Activated CD8-positive, alpha-beta T cell treated with anti-CD3 and anti-CD28 coated beads for 36 hours (primary cell): ENCODE results near the gene KCTD1. TPM values are rescaled to one million over a fixed set of nuclear protein-coding genes. Genes with fewer than 3 reads are reported as not detected.

Experiments used
- ATAC-seq: fragments of 200-7000 bp; cut with Tn5 transposase; one replicate; pipeline ENCODE4 v1.10.0; 2021; ENCODE audit warnings: mild to moderate bottlenecking, moderate library complexity
- CTCF ChIA-PET: fragments of 350-600 bp; sonication (Branson Sonifier 250); formaldehyde crosslinking; loops from one replicate; lab custom pipeline; 2021; ENCODE audit warnings: antibody characterized with exemption; lab: Charles Lee
- POLR2A ChIA-PET: fragments of 350-600 bp; sonication (Branson Sonifier 250); formaldehyde crosslinking; loops from one replicate; lab custom pipeline; 2021; ENCODE audit warnings: antibody characterized with exemption; lab: Charles Lee
- DNase-seq: peaks from one replicate; pipeline ENCODE4 v3.0.0-alpha.2; 2020
- H3K27ac Mint-ChIP-seq: one replicate; pipeline ENCODE4 v1.8.0; 2021; ENCODE audit warnings: mild to moderate bottlenecking, mixed read lengths
- H3K27me3 Mint-ChIP-seq: one replicate; pipeline ENCODE4 v1.8.0; 2021; ENCODE audit warnings: mixed read lengths
- H3K36me3 Mint-ChIP-seq: one replicate; pipeline ENCODE4 v1.8.0; 2021; ENCODE audit warnings: low read depth, mixed read lengths
- H3K4me1 Mint-ChIP-seq: one replicate; pipeline ENCODE4 v1.8.0; 2021; ENCODE audit warnings: low read depth, mixed read lengths
- H3K4me3 Mint-ChIP-seq: one replicate; pipeline ENCODE4 v1.8.0; 2021; ENCODE audit warnings: mild to moderate bottlenecking, moderate library complexity, mixed read lengths
- H3K9me3 Mint-ChIP-seq: one replicate; pipeline ENCODE4 v1.8.0; 2021; ENCODE audit warnings: mixed read lengths
- intact Hi-C: fragments of 100-400 bp; cut with micrococcal nuclease; formaldehyde crosslinking; loops from one replicate; pipeline ENCODE4 v1.10.0; 2022
- total RNA-seq, 2 experiments: library from RNA; stranded (reverse); gene quantifications; one replicate each; pipeline ENCODE4 v1.2.3, GENCODE V29; 2021
- TF ChIP-seq, protein P1 (sequence below): fragments of 200-600 bp; IDR thresholded peaks from one replicate; pipeline ENCODE4 v1.8.0; 2022; ENCODE audit warnings: antibody characterized with exemption, mild to moderate bottlenecking

KCTD1 gene
- 1 to 10 TPM; 3.4 TPM for total RNA-seq

- H3K4me3 Mint-ChIP-seq: peak within 1 kb of the TSS; percentile 74
- peaks cover 33% of the 10 kb centered on the region for H3K27me3 Mint-ChIP-seq
- intact Hi-C loops: no loop called here
- no peaks in the 10 kb centered on the region for H3K9me3 Mint-ChIP-seq
- ChIA-PET CTCF (interaction anchor here (1.3 kb wide), 1 partner anchor 22 kb away, joined by 3 read pairs; no protein-coding TSS in a partner anchor), POLR2A (interaction anchor here (1.4 kb wide), 1 partner anchor 10 kb away, joined by 4 read pairs; no protein-coding TSS in a partner anchor)
- H3K27ac Mint-ChIP-seq: peak within 1 kb of the TSS; percentile 52
- peak; percentile 87 for DNase-seq
- TF ChIP-seq, protein P1, sequence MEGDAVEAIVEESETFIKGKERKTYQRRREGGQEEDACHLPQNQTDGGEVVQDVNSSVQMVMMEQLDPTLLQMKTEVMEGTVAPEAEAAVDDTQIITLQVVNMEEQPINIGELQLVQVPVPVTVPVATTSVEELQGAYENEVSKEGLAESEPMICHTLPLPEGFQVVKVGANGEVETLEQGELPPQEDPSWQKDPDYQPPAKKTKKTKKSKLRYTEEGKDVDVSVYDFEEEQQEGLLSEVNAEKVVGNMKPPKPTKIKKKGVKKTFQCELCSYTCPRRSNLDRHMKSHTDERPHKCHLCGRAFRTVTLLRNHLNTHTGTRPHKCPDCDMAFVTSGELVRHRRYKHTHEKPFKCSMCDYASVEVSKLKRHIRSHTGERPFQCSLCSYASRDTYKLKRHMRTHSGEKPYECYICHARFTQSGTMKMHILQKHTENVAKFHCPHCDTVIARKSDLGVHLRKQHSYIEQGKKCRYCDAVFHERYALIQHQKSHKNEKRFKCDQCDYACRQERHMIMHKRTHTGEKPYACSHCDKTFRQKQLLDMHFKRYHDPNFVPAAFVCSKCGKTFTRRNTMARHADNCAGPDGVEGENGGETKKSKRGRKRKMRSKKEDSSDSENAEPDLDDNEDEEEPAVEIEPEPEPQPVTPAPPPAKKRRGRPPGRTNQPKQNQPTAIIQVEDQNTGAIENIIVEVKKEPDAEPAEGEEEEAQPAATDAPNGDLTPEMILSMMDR: no peak
- peaks cover 9% of the 10 kb centered on the region for H3K36me3 Mint-ChIP-seq
- peaks cover 30% of the 10 kb centered on the region for H3K4me1 Mint-ChIP-seq
- ATAC-seq: peak; percentile 80
These were observed at the start of gene KCTD1 for GRCh38 chr18:26548415-26549262. TSS of gene KCTD1 (minus strand) at chr18:26548553. CDS start at chr18:26548536, 17 bp downstream.

DNA sequence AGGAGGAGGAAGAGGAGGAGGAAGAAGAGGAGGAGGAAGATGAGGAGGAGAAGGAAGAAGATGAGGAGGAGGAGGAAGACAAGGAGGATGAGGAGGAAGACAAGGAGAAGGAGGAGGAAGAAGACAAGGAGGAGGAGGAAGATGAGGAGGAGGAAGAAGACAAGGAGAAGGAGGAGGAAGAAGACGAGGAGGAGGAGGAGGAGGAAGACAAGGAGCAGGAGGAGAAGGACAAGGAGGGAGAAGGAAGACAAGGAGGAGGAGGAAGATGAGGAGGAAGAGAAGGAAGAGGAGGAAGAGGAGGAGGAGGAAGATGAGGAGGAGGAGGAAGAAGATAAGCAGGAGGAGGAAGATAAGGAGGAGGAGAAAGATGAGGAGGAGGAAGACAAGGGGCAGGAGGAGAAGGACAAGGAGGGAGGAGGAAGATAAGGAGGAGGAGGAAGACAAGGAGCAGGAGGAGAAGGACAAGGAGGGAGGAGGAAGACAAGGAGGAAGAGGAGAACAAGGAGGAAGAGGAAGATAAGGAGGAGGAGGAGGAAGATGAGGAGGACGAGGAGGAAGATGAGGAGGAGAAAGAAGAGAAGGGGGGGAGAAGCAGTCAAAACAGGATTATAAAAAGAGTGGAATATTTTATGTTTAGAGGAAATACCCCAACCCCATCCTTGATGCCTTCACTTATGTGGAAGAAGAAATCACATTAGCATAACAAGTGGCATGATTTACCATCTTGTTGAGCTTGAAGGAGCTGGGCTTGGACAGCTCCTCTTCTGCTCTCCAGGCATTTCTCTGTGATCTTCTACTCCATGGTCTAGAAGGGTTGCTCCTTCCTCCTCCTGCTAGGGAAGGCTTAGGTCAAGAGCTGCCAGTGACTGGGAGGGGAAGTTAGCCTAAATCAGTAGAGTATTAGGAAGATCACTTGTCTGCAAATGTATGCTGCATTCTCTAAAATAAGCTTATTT lies 45.3 kb upstream of the KCTD1 start:
- Mint-ChIP-seq H3K4me1 (no peaks in the 10 kb centered on the region), H3K27me3 (peaks cover 16% of the 10 kb centered on the region), H3K4me3 (no peak overlapping the region), H3K9me3 (no peaks in the 10 kb centered on the region), H3K36me3 (no peaks in the 10 kb centered on the region), H3K27ac (no peak overlapping the region)
- TF ChIP-seq, protein P1: no peak
- ChIA-PET CTCF (interaction anchor here (0.6 kb wide), 1 partner anchor 17 kb away, joined by 4 read pairs; no protein-coding TSS in a partner anchor), POLR2A (interaction anchor here (0.7 kb wide), 1 partner anchor 1837 kb away, joined by 3 read pairs; no protein-coding TSS in a partner anchor)
- no peak for ATAC-seq
- no peak for DNase-seq
- intact Hi-C loops: no loop called here

GRCh38 chr18:26584745-26585144 lies 36.4 kb upstream of the KCTD1 start:
- Mint-ChIP-seq H3K9me3 (no peaks in the 10 kb centered on the region), H3K27me3 (peaks cover 2% of the 10 kb centered on the region), H3K4me3 (no peak overlapping the region), H3K27ac (no peak overlapping the region), H3K4me1 (no peaks in the 10 kb centered on the region), H3K36me3 (no peaks in the 10 kb centered on the region)
- DNase-seq: no peak
- CTCF ChIA-PET: no interaction called here
- TF ChIP-seq, protein P1: no peak
- POLR2A ChIA-PET: no interaction called here
- intact Hi-C loops: no loop called here
- ATAC-seq: no peak

DNA sequence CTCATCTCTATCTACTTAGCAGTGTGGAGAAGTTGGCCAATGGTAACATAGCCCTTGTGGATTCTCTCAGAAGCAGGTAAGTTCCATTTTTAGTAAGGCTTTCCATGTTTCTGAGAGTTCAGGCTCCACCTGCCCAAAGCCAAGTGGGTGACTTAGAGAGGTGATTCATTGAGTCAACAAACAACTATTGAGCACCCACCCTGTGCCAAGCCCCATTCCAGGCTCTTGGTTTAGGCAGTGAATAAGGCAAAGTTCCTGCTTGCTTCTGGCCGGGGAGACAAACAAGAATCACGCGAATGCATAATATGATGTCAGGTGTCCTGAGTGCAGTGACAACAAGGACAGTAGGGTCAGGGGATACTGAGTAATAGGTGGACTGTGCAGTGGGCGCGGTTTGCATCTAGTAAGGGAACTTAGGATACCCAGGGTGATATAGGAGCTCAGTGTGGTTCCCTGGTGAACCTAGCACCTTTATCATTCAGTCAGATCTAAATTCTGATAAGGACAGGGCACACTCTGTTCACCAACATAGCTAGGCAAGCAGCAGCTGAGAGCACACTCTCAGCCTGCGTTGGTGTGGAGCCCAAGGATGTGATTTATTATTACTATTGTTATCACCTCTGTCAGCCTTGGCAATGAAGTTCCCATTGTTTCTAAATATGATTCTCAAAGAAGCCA lies 31.7 kb upstream of the KCTD1 start:
- Mint-ChIP-seq H3K4me1 (peaks cover 3% of the 10 kb centered on the region), H3K27ac (no peak overlapping the region), H3K9me3 (no peaks in the 10 kb centered on the region), H3K36me3 (no peaks in the 10 kb centered on the region), H3K4me3 (no peak overlapping the region), H3K27me3 (peaks cover 20% of the 10 kb centered on the region)
- no peak for ATAC-seq
- TF ChIP-seq, protein P1: no peak
- intact Hi-C loops: no loop called here
- POLR2A ChIA-PET: no interaction called here
- no peak for DNase-seq
- CTCF ChIA-PET: no interaction called here
